ENCODE measurements around the gene AKR1B1. TPM values are rescaled to one million over a fixed set of nuclear protein-coding genes. Genes with fewer than 3 reads are reported as not detected.

The AKR1B1 gene
- total and polyA plus RNA-seq, 2 of the 13 experiments (the other 11 are each of a cell fraction or from before 2014, with no cell fraction given), result 89.9 to 133 TPM

DNA sequence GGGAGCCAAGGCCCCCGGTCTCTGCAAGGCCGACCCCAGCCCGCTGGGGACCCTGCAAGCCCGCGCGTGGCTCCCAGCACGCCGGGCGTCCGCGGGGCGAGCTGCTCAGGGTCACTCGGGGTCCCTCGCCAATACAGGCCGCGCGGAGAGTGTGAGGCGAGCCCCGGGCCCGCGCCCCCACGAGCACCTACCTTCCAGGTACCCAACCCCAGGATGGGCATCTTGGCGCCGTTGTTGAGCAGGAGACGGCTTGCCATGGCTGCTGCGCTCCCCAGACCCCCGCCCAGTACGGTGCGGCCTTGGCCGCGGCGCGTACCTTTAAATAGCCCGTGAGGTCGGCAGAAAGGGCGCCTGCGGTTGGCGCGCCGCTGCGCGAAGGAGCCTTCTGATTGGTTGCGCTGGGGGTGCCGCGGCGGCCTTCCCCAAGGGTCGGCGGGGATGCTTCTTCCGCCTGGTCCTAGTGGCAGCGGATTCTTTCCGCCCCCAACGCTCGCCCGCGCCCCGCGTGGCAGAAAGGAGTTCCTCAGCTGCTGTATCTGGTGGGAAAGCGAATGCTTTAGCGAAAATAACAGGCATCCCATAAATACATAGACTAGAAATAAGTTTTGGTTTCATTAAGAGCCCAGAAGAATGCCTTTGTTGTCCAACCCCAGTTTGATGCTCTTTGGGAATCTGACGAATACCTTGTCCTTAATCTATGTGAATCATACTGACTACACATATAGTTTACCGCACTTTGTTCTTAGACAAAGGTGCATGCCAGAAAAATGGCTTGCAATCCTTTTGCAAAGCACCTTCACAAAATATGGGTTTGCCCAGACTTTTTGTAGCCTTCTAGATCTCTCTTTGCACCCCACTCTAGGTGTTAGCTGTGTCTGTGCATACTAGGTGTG, at the start of gene AKR1B1 (continued):
- TF ChIP-seq EEA1 (CRISPR knock-in tag; IDR thresholded peaks at IDR 0.05; ENCODE audit: borderline replicate concordance), result 0 out of 2 replicates have a peak, but pooled peaks have one; percentile 43
- peak; percentile 70; the same call in 1 of the 2 replicates for TF ChIP-seq TBX2 (CRISPR knock-in tag; IDR thresholded peaks at IDR 0.05; ENCODE audit: borderline replicate concordance)
- no peak for TF ChIP-seq ZFYVE20 (CRISPR knock-in tag; IDR thresholded peaks at IDR 0.05; ENCODE audit: borderline replicate concordance, low read depth)
- TF ChIP-seq RELA (CRISPR knock-in tag; IDR thresholded peaks at IDR 0.05), result 0 out of 2 replicates have a peak, but pooled peaks have one; percentile 40
- no peak for TF ChIP-seq ZSCAN21 (CRISPR knock-in tag; IDR thresholded peaks at IDR 0.05; ENCODE audit: borderline replicate concordance)
- TF ChIP-seq GLI4 (CRISPR knock-in tag; IDR thresholded peaks at IDR 0.05; ENCODE audit: borderline replicate concordance), result peak; percentile 23; the same call in 1 of the 2 replicates
- no peak for TF ChIP-seq SMYD3 (CRISPR knock-in tag; IDR thresholded peaks at IDR 0.05)
- 0 out of 2 replicates have a peak, but pooled peaks have one; percentile 74 for TF ChIP-seq ZNF225 (CRISPR knock-in tag; IDR thresholded peaks at IDR 0.05)
- no peak; the same call in 1 of the 2 replicates for TF ChIP-seq ZNF484 (CRISPR knock-in tag; IDR thresholded peaks at IDR 0.05; ENCODE audit: borderline replicate concordance, low read depth)
- 0 out of 2 replicates have a peak, but pooled peaks have one; percentile 59 for TF ChIP-seq ZNF329 (CRISPR knock-in tag; IDR thresholded peaks at IDR 0.05; ENCODE audit: low read depth)
- peak; percentile 66; the same call in 1 of the 2 replicates for TF ChIP-seq NKX3-1 (CRISPR knock-in tag; IDR thresholded peaks at IDR 0.05)
- TF ChIP-seq STAT5B (CRISPR knock-in tag; IDR thresholded peaks at IDR 0.05), result no peak
- no peak for TF ChIP-seq U2AF1 (optimal IDR thresholded peaks at IDR 0.05; ENCODE audit: low read depth, low read length)
- no peak for TF ChIP-seq CBX2 (IDR thresholded peaks at IDR 0.05; ENCODE audit: low read depth, low read length)
- no peak for TF ChIP-seq CBX2 (CRISPR knock-in tag; IDR thresholded peaks at IDR 0.05; ENCODE audit: low read depth)
- TF ChIP-seq, protein P1, sequence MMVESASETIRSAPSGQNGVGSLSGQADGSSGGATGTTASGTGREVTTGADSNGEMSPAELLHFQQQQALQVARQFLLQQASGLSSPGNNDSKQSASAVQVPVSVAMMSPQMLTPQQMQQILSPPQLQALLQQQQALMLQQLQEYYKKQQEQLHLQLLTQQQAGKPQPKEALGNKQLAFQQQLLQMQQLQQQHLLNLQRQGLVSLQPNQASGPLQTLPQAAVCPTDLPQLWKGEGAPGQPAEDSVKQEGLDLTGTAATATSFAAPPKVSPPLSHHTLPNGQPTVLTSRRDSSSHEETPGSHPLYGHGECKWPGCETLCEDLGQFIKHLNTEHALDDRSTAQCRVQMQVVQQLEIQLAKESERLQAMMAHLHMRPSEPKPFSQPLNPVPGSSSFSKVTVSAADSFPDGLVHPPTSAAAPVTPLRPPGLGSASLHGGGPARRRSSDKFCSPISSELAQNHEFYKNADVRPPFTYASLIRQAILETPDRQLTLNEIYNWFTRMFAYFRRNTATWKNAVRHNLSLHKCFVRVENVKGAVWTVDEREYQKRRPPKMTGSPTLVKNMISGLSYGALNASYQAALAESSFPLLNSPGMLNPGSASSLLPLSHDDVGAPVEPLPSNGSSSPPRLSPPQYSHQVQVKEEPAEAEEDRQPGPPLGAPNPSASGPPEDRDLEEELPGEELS (CRISPR knock-in tag; IDR thresholded peaks at IDR 0.05), result peak; percentile 44; the same call in 1 of the 2 replicates
- TF ChIP-seq ZNF644 (CRISPR knock-in tag; IDR thresholded peaks at IDR 0.05; ENCODE audit: low read depth), result 0 out of 2 replicates have a peak, but pooled peaks have one; percentile 32
- peak; percentile 95 for TF ChIP-seq XRCC5 (optimal IDR thresholded peaks at IDR 0.05; ENCODE audit: low read length)

Data from HepG2 (cell line).